NCI-H2196 (cell line): ENCODE data around the gene MYRFL.

Experiments used
- DNase-seq: peaks from one replicate; lab custom pipeline; 2025; ENCODE audit not compliant: unreplicated experiment; lab: John Stamatoyannopoulos, UW

The MYRFL gene

GRCh38 chr12:69931569-69931968 is 106.5 kb downstream of the MYRFL start:
- no peak for DNase-seq

- DNase-seq = no peak
Measured at GRCh38 chr12:69932154-69932553, 107.1 kb downstream of the MYRFL start.

GRCh38 chr12:69932676-69933552 is 107.9 kb downstream of the MYRFL start:
- no peak for DNase-seq

- no peak for DNase-seq
Measured at GRCh38 chr12:69934011-69934410, 109.0 kb downstream of the MYRFL start.

GRCh38 chr12:69935651-69936100 is 110.6 kb downstream of the MYRFL start:
- no peak for DNase-seq

GRCh38 chr12:69936214-69936731 is 111.2 kb downstream of the MYRFL start:
- DNase-seq = no peak

GRCh38 chr12:69936766-69937165 is 111.7 kb downstream of the MYRFL start:
- DNase-seq = no peak

- no peak for DNase-seq
Measured at GRCh38 chr12:69947123-69947522, 122.1 kb downstream of the MYRFL start.

- no peak for DNase-seq
Measured at GRCh38 chr12:69947897-69948296, 122.9 kb downstream of the MYRFL start.

- DNase-seq = no peak
Measured at GRCh38 chr12:69948851-69949250, 123.8 kb downstream of the MYRFL start.

GRCh38 chr12:69949311-69950002 is 124.4 kb downstream of the MYRFL start:
- no peak for DNase-seq

GRCh38 chr12:69951108-69951507 is 126.1 kb downstream of the MYRFL start:
- no peak for DNase-seq

GRCh38 chr12:69952890-69953289 is 127.9 kb downstream of the MYRFL start:
- DNase-seq = no peak

GRCh38 chr12:69961246-69961645 is 136.2 kb downstream of the MYRFL start:
- no peak for DNase-seq

GRCh38 chr12:69966409-69966808 is 141.4 kb downstream of the MYRFL start:
- no peak for DNase-seq

- DNase-seq = no peak
Measured at GRCh38 chr12:69966839-69967238, 141.8 kb downstream of the MYRFL start.

GRCh38 chr12:69969011-69969410 is 144.0 kb downstream of the MYRFL start:
- no peak for DNase-seq

GRCh38 chr12:69972136-69972535 is 147.1 kb downstream of the MYRFL start:
- no peak for DNase-seq

- no peak for DNase-seq
Measured at GRCh38 chr12:69978020-69978419, 153.0 kb downstream of the MYRFL start.

GRCh38 chr12:69981881-69982475 is 157.0 kb downstream of the MYRFL start:
- no peak for DNase-seq

GRCh38 chr12:69984241-69984640 is 159.2 kb downstream of the MYRFL start:
- DNase-seq = no peak

GRCh38 chr12:69985656-69986055 is 160.6 kb downstream of the MYRFL start:
- DNase-seq = no peak
